IPS-11a (cell line): Measurements from ENCODE around the gene SLC5A2.
"Not testable (repeated sequence)": the region's sequence is repeated elsewhere in the genome, so short reads cannot be mapped to it uniquely, and the experiment has no call there.

ENCODE experiments used
- H3K4me3 ChIP-seq: one replicate; pipeline ENCODE4 v1.5.1; 2013; ENCODE audit warnings: low read depth, low read length, control low read depth

The SLC5A2 gene

GRCh38 chr16:31474773-31475738, 7.9 kb upstream of the SLC5A2 start:
- H3K4me3 ChIP-seq = no peak overlapping the region

- H3K4me3 ChIP-seq = peak overlapping the region; percentile 56
Observed at GRCh38 chr16:31475946-31476302, 7.0 kb upstream of the SLC5A2 start.

- peak overlapping the region; percentile 56 for H3K4me3 ChIP-seq
Observed at GRCh38 chr16:31476303-31477219, 6.4 kb upstream of the SLC5A2 start.

DNA sequence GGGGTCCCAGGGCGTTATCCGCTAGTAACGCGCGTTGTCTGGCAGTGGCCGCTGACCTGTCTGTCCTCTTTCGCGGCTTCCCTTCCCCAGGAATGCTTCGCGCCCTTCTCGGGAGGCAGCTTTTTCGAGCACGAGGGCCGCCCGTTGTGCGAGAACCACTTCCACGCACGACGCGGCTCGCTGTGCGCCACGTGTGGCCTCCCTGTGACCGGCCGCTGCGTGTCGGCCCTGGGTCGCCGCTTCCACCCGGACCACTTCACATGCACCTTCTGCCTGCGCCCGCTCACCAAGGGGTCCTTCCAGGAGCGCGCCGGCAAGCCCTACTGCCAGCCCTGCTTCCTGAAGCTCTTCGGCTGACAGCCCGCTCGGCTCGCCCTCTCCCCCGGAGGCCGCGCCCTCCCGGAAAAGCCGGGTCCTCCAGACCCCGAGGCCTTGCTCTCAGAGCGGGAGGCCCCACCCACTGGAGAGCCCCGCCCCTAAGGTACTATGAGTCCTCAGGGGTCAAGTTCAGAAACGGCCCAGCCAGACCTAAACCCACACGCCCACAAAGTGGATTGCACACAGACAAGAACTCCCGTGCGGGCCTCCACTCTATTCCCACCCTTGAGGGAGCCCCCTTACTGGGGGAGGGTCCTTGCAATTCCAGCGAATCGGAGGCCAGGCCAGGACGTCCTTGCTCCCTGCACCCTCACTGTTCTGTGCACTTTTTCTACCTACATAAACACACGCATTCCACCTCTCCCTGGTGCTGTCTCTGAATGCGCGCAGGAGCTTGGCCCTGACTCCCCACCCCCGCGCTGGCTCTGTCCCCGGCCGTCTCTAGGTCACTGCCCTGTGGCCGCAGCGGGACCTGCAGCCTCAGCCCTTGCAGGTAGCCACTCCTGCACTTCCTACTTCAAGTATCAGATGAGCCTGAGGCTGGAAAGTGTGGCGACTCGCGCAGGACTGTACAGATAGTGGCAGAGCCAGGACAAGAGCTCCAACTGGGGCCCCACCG, 5.4 kb upstream of the SLC5A2 start:
- peak overlapping the region; percentile 51 for H3K4me3 ChIP-seq

DNA sequence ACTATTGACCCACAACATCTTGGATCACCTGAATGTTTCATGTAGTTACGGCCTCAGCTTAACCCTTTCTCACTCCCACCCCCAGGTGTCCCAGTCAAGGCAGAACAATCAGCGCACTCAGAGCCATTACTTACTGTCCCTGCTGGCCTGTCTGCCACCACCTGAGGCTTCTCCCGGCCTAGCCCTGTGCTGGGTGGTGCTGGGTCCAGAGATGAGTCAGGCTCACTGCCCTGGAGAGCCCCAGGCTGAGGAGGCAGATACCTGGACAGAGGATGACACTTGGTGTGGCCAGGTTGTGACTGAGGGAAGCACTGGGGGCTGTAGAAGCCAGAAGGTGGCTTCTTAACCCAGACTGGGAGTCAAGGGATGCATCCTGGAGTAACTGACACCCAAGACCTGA, 4.0 kb upstream of the SLC5A2 start:
- H3K4me3 ChIP-seq = no peak overlapping the region

- no peak overlapping the region for H3K4me3 ChIP-seq
Observed at GRCh38 chr16:31479751-31480150, 3.2 kb upstream of the SLC5A2 start.

GRCh38 chr16:31480851-31481536, 1.9 kb upstream of the SLC5A2 start:
- no peak overlapping the region for H3K4me3 ChIP-seq

GRCh38 chr16:31484048-31484447, 1.1 kb downstream of the SLC5A2 start:
- not testable (repeated sequence) for H3K4me3 ChIP-seq

DNA sequence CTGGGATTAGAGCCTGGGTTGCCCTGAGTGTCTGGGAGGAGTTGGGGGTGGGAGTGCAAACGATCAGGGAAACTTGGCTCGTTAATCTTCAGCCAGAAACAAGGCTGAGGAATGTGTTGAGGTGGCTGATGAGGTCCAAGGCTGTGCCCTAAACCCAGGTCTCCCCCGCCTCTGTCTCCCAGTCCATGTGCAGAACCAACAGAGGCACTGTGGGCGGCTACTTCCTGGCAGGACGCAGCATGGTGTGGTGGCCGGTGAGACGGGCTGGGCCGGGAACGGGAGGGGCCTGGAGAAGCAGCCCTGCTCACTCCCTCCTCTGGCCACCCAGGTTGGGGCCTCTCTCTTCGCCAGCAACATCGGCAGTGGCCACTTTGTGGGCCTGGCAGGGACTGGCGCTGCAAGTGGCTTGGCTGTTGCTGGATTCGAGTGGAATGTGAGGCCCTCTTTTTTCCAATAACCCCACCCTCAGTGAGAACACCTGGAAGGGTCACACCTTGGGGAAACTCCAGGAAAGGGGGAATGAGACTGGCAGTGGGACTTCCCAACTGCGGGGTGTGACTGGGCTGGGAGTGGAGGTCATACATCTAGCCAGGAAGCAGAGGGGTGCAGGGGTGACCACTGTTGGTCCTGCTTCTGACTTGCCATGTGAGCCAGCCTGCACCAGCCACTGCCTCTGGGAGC, 1.7 kb downstream of the SLC5A2 start:
- H3K4me3 ChIP-seq = no peak overlapping the region

DNA sequence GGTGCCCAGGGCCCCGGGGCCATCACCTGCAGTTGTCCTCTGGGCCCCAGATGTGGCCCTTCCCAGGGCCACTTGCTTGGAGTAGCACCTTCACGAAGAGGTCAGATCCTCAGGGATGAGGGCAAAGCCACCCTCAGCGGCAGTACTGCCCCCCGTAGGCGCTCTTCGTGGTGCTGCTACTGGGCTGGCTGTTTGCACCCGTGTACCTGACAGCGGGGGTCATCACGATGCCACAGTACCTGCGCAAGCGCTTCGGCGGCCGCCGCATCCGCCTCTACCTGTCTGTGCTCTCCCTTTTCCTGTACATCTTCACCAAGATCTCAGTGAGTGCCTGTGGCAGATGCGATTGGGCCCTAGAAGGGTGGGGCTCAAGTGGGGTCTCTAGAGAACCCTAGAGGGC, 2.6 kb downstream of the SLC5A2 start:
- no peak overlapping the region for H3K4me3 ChIP-seq

DNA sequence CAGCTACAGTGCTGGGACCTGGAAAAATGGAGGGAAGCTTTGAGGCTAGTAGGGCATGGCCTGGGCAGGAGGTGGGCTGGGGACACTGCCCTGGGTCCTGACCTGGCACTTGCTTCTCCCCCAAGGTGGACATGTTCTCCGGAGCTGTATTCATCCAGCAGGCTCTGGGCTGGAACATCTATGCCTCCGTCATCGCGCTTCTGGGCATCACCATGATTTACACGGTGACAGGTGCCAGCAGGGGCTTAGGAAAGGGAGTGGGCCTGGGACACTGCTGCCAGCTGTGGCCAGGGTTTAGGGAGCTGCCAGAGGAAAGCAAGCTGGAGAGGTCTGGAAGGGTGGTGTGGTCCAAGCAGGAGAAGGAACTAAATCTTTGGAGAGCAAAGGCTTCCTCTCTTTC, 3.1 kb downstream of the SLC5A2 start:
- no peak overlapping the region for H3K4me3 ChIP-seq

GRCh38 chr16:31487071-31487719, 4.3 kb downstream of the SLC5A2 start:
- peak overlapping the region; percentile 48 for H3K4me3 ChIP-seq

DNA sequence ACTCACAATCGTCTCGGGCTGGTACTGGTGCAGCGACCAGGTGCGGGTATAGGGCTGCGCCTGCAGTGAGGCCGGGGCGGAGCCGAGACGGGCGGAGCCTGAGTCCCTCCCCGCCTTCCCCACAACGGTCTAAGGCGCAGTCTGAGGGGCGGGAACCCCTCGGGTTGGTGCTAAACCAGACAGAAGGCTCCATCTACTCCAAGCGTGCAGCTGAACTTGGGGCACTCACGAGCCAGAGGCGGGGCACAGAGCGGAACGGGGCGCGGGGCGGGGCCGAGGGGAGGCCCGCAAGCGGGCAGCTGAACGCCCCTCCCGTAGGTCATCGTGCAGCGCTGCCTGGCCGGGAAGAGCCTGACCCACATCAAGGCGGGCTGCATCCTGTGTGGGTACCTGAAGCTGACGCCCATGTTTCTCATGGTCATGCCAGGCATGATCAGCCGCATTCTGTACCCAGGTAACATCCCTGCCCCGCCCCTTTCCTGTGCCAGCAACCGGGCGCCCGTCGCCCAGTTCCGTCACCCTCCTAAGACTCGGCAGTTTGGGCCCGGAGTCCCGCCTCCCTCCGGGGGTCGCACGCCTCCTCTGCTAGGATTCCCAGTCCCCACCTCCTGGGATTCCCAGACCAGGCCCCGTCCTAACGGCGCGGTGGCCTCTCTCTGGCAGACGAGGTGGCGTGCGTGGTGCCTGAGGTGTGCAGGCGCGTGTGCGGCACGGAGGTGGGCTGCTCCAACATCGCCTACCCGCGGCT, 5.0 kb downstream of the SLC5A2 start:
- peak overlapping the region; percentile 48 for H3K4me3 ChIP-seq

DNA sequence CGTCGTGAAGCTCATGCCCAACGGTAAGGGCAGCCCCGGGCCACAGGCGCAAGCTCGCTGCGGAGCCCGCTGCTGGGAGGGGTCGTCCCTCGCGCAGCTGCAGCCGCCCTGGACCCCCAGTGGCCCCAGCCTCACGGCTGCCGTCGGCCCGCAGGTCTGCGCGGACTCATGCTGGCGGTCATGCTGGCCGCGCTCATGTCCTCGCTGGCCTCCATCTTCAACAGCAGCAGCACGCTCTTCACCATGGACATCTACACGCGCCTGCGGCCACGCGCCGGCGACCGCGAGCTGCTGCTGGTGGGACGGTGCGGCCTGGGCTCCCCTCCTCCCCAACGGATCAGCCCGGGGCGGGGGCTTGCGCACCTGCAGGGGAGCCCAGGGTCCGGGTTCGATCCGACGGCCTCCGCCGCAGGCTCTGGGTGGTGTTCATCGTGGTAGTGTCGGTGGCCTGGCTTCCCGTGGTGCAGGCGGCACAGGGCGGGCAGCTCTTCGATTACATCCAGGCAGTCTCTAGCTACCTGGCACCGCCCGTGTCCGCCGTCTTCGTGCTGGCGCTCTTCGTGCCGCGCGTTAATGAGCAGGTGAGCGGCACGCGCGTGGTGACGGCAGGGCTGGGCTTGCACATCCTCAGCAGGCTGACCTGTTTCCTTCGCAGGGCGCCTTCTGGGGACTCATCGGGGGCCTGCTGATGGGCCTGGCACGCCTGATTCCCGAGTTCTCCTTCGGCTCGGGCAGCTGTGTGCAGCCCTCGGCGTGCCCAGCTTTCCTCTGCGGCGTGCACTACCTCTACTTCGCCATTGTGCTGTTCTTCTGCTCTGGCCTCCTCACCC, 5.8 kb downstream of the SLC5A2 start:
- peak overlapping the region; percentile 48 for H3K4me3 ChIP-seq

- no peak overlapping the region for H3K4me3 ChIP-seq
Observed at GRCh38 chr16:31489298-31489564, 6.3 kb downstream of the SLC5A2 start.

DNA sequence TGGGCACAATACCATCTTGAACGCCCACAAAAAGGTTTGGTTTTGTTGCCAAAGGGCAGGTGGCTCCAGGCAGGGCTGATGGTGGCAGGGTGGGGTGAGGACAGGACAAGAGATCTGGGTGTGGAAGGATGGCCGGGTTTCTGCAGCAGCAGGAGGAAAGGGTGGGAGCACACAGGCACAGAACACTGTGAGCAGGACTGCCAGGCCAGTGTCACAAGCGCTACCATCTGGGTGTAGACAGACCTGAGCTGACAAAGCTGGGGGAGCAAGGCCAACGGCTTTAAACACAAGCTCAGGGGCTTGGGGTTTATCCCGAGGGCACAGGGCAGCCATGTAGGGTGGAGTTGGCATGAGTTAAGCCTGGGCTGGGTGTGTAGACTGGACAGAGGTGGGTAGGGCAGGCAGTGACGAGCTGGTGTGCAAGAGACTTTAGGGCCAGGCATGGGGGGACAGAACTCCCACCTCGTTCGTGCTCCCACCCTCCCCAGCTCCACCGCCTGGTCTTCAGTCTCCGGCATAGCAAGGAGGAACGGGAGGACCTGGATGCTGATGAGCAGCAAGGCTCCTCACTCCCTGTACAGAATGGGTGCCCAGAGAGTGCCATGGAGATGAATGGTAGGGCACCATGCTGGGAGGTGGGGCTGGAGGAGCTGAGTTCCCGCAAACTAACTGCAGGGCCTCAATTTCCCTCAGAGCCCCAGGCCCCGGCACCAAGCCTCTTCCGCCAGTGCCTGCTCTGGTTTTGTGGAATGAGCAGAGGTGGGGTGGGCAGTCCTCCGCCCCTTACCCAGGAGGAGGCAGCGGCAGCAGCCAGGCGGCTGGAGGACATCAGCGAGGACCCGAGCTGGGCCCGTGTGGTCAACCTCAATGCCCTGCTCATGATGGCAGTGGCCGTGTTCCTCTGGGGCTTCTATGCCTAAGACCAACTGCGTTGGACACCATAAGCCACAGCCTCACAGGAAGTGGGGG, 7.0 kb downstream of the SLC5A2 start:
- no peak overlapping the region for H3K4me3 ChIP-seq
